GM21723 (cell line): ENCODE measurements around the gene VN1R5.
"Not testable (repeated sequence)": the region's sequence is repeated elsewhere in the genome, so short reads cannot be mapped to it uniquely, and the experiment has no call there.

Experiments used
- ATAC-seq: cut with Tn5 transposase; IDR thresholded peaks from one replicate; pipeline ENCODE4 v1.9.1; 2021; ENCODE audit warnings: mild to moderate bottlenecking, moderate library complexity; ENCODE audit not compliant: unreplicated experiment

The VN1R5 gene

DNA sequence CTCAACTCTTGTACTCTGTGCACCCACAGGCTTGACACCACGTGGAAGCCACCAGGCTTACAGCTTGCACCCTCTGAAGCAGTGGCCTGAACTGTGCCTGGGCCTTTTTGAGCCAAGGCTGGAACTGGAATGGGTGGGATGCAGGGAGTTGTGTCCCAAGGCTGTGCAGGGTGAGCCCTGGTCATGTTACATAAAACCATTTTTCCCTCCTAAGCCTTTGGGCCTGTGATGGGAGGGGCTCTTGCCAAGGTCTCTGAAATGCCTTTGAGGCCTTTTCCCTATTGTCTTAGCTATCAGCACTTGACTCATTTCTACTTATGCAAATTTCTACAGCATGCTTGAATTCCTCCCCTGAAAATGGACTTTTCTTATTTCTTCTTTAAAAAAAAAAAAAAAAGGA, 14.1 kb downstream of the VN1R5 start:
- no peak for ATAC-seq

DNA sequence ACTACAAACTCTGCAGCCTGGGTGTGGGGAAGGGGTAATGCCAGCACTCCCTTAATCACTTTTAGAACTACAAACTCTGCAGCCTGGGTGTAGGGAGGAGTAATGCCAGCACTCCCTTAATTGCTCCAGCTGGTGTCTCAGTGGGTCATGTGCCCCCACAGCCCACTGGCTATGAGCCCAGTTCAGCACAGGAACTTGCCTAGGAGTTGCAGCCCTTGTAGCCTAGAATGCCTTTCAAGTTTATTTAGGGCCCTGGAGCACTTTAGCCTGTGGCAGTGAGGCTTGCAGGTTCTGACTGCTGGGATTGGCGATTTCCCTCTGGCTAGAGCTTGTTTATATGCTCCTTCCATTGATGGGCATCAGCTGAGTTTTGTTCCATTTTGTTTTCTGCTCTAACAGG, 17.1 kb downstream of the VN1R5 start:
- ATAC-seq = no peak

- no peak for ATAC-seq
Measured at GRCh38 chr1:247274605-247275256, 18.9 kb downstream of the VN1R5 start.

GRCh38 chr1:247277191-247277590, 21.3 kb downstream of the VN1R5 start:
- ATAC-seq = no peak

DNA sequence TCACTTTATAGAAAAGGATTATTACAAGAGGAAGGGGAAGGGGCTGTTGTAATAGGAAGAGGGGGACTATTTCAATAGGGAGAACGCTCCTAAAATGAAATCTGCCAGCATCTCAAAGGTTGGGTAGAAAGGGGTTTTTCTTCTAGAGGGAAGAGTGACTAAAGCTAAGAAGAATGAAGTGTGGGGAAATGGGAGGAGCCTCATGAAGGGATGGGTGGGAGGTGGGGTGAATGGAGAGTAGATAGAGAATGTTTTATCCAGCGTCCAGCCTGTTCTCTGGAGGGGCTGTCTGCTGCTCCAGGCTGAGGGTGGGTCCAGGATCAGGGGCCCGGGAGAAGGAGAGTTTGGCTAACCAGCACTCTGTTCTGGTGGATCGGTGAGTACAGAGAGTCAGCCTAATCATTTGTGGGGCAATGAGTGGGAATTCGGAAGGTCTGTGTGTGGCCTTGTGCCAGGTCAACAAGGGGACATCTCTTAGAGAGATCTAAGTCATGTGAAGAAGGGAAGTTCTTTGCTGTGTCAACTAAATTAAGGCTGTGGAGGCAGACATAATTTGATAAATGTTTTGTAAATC, 25.2 kb downstream of the VN1R5 start:
- ATAC-seq = no peak

DNA sequence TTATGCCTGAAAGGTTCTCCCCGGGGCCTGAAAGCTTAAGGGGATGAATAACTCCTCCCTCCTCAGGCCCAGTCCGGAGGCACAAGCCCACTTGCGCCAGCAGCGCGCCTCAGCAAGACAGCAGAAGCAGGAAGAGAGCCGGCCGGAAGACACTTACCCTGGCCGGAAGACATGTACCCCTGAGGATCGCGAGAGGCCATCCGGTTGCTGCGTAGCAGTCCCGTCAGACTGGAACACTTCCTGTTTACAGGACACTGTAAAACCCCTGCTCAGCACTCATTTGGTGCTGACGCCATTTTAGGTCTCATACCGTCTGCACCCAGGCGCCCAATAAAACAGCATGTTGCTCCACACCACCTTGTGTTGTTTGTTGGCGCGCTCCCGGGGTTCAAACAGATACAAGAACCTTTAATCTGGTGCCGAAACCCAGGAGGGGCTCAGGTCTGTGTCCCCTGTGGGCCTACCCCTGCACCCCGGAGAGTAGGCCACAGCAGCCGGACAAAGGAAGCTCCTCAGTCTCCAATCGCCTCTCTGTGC, 30.3 kb downstream of the VN1R5 start:
- ATAC-seq = no peak

DNA sequence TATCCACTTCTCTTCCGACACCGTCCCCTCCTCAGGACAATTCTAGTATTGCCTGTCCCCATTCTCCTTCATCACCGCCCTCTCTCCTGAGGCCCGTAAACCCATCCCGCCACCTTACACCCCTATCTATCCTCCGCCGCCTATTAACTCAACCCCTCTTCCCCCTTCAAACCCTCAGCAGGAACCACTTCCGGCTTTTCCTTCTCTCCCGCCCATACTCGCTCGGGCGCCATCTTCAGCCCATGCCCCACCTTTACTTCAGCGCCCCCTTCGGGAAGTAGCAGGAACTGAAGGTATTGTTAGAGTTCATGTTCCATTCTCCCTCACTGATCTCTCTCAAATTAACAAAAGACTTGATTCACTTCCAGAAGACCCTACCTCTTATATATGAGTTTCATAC, 31.6 kb downstream of the VN1R5 start:
- no peak for ATAC-seq

- ATAC-seq = no peak
Measured at GRCh38 chr1:247288341-247288740, 32.5 kb downstream of the VN1R5 start.

DNA sequence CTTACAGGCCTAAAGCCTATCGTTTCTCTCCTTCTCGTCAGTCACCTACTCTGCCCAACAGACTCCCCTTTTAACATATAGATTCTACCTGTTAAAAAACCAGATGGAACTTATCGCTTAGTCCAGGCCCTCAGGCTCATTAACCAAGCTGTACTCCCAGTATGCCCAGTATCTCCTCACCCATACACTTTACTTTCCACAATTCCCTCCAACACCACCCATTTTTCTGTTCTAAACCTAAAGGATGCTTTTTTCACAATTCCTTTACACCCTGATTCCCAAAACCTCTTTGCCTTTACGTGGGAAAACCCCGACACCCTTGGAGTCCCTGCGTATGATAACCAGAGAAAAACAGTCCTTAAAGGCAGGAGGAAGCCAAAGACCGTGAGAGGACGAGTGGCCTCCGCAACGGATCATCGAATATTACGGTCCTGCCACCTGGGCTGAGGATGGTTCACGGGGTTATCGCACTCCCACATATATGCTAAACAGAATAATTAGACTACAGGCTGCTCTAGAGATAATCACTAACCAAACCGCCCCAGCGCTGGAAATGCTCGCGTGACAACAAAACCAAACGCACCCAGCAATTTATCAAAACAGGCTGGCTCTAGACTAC, 33.5 kb downstream of the VN1R5 start:
- not testable (repeated sequence) for ATAC-seq

- no peak for ATAC-seq
Measured at GRCh38 chr1:247290576-247290975, 34.7 kb downstream of the VN1R5 start.

- ATAC-seq = no peak
Measured at GRCh38 chr1:247291161-247291560, 35.3 kb downstream of the VN1R5 start.

GRCh38 chr1:247291833-247292561, 36.1 kb downstream of the VN1R5 start:
- no peak for ATAC-seq

- no peak for ATAC-seq
Measured at GRCh38 chr1:247293047-247293446, 37.2 kb downstream of the VN1R5 start.

DNA sequence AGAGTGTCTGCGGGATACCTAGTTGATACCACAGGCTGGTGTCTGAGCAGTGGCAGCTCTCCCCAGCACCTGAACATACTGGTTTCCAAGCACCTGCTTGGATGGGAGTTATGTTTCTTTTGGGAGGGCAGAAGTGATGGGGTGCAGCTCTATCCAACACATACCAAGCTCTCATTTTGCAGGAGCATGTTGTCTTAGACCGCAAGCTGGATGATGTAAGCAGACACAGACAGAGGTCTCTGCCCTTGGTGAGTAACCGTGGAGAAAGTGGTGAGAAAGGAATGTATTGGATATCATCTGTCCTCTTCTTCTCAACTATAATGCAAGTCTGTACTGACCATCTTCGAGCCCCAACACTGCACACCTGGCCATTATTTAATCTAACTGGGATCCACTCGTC, 38.4 kb downstream of the VN1R5 start:
- no peak for ATAC-seq

DNA sequence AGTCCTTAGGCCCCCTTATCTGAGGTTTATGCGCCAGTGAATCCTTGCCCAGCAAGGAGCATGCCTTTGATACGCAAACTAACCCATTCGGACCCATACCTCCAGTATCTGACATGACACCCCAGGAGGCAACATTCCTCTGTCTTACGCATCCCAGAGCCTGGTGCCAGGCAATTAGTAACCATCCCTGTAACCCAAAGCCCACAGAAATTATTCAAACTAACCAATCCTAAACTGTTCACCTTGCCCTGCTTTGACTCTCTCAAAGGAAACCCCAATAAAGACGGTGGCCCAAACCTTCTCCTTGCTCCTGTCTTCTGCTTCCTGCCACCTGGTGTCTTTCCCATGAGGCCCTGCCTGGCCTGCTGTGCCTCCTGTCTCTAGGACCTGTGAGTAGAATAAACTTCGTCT, 39.4 kb downstream of the VN1R5 start:
- no peak for ATAC-seq

- ATAC-seq = no peak
Measured at GRCh38 chr1:247295746-247296145, 39.9 kb downstream of the VN1R5 start.

DNA sequence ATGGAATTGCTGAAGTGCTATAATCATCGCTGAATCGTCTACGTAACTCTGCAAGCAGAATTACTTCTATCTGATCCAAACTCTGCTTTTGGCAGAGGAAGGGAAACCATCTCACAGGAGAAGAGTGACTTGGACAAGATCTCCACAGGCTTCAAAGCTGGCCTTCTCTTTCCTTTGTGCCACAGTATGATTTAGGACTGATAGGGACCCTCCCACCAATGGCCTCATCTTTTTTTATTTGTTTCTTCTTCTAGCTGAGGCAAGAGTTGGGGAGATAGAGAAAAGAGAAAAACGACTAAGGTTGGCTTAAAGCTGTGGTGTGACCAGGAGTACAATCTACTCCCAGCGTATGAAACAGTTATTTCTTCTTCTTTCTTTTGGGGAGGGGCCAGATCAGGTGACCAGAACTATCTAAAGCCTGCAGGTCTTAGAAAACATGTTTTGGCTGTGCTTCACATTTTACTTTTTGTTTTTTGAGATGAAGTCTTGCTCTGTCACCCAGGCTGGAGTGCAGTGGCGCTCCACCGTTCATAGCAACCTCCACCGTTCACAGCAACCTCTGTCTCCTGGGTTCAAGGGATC, 40.8 kb downstream of the VN1R5 start:
- ATAC-seq = no peak

- no peak for ATAC-seq
Measured at GRCh38 chr1:247297263-247298123, 41.6 kb downstream of the VN1R5 start.

DNA sequence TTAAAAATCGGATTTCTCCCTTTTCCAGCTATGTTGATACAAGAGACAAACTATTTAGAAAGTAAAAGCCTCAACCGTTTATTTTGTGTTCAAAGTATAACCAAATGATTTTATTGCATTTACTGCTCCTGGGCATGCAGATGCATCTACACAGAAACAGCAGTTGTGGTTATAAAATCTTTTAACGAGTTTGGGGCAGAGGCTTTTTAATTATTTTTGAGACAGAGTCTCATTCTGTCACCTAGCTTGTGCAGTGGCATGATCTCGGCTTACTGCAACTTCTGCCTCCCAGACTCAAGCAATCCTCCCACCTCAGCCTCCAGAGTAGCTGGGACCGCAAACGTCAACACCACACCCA, 42.2 kb downstream of the VN1R5 start:
- no peak for ATAC-seq

GRCh38 chr1:247298701-247299100, 42.8 kb downstream of the VN1R5 start:
- no peak for ATAC-seq
